WTC11 (cell line): Measurements from ENCODE around the gene SAMD4A. TPM values are rescaled to one million over a fixed set of nuclear protein-coding genes. Genes with fewer than 3 reads are reported as not detected.

Experiments used
- ATAC-seq: fragments of 200-7000 bp; cut with Tn5 transposase; 2 replicates; pipeline ENCODE4 v1.10.0; 2021; ENCODE audit warnings: mild to moderate bottlenecking, moderate library complexity
- Bru-seq: library from RNA; stranded (reverse); fragments of 400-500 nt; gene quantifications from one replicate; lab custom pipeline; 2021; lab: Mats Ljungman, UMichigan
- CTCF ChIA-PET: fragments of 300-600 bp; sonication (Branson Sonifier 250); formaldehyde crosslinking; loops from one replicate; lab custom pipeline; 2021; ENCODE audit warnings: antibody characterized with exemption; lab: Charles Lee
- POLR2A ChIA-PET: fragments of 350-600 bp; sonication (Branson Sonifier 250); formaldehyde crosslinking; loops from one replicate; lab custom pipeline; 2021; ENCODE audit warnings: antibody characterized with exemption; lab: Charles Lee
- DNase-seq: peaks from one replicate; pipeline ENCODE4 v3.0.0; 2021; ENCODE audit warnings: low spot score
- H3K27ac Mint-ChIP-seq: 2 replicates; pipeline ENCODE4 v1.8.0; 2021; ENCODE audit warnings: mixed read lengths
- H3K27me3 Mint-ChIP-seq: 2 replicates; pipeline ENCODE4 v1.8.0; 2021; ENCODE audit warnings: low read depth, mild to moderate bottlenecking, moderate library complexity, mixed read lengths
- H3K36me3 Mint-ChIP-seq: 2 replicates; pipeline ENCODE4 v1.8.0; 2021; ENCODE audit warnings: mixed read lengths
- H3K4me1 Mint-ChIP-seq: 2 replicates; pipeline ENCODE4 v1.8.0; 2022; ENCODE audit warnings: mixed read lengths
- H3K4me3 Mint-ChIP-seq: 2 replicates; pipeline ENCODE4 v1.8.0; 2021; ENCODE audit warnings: mild to moderate bottlenecking, moderate library complexity, mixed read lengths
- H3K9me3 Mint-ChIP-seq: 2 replicates; pipeline ENCODE4 v1.8.0; 2021; ENCODE audit warnings: mixed read lengths
- CBFB ChIP-seq: sonication (generic); formaldehyde crosslinking; IDR thresholded peaks from 2 replicates; pipeline ENCODE4 v1.8.1; 2022; ENCODE audit warnings: mild to moderate bottlenecking, low read depth, missing genetic modification reagents
- GABPB1 ChIP-seq: sonication (generic); formaldehyde crosslinking; IDR thresholded peaks from 2 replicates; pipeline ENCODE4 v1.8.1; 2023; ENCODE audit warnings: mild to moderate bottlenecking, missing genetic modification reagents
- JUN ChIP-seq: sonication (generic); formaldehyde crosslinking; IDR thresholded peaks from 2 replicates; pipeline ENCODE4 v1.8.0; 2023; ENCODE audit warnings: mild to moderate bottlenecking, missing genetic modification reagents
- MYBL2 ChIP-seq: sonication (generic); formaldehyde crosslinking; IDR thresholded peaks from 2 replicates; pipeline ENCODE4 v1.8.1; 2023; ENCODE audit warnings: mild to moderate bottlenecking, moderate library complexity, missing genetic modification reagents
- NFATC4 ChIP-seq: fragments of 250-450 bp; sonication (Bioruptor Pico); IDR thresholded peaks from 2 replicates; pipeline ENCODE4 v1.9.0; 2021; ENCODE audit warnings: mild to moderate bottlenecking
- RELA ChIP-seq: sonication (generic); formaldehyde crosslinking; IDR thresholded peaks from 2 replicates; pipeline ENCODE4 v1.8.1; 2022; ENCODE audit warnings: missing genetic modification reagents, mild to moderate bottlenecking, borderline replicate concordance
- SMAD4 ChIP-seq: sonication (generic); formaldehyde crosslinking; IDR thresholded peaks from 2 replicates; pipeline ENCODE4 v1.8.0; 2022; ENCODE audit warnings: mild to moderate bottlenecking, missing genetic modification reagents
- ZNF121 ChIP-seq: sonication (generic); formaldehyde crosslinking; IDR thresholded peaks from 2 replicates; pipeline ENCODE4 v1.8.0; 2023; ENCODE audit warnings: missing genetic modification reagents
- ZNF423 ChIP-seq: fragments of 250-450 bp; sonication (Bioruptor Pico); IDR thresholded peaks from 2 replicates; pipeline ENCODE4 v2.1.2; 2022; ENCODE audit warnings: mild to moderate bottlenecking, moderate library complexity
- long read RNA-seq, 3 experiments: library from RNA in 1 of 3; library from capped mRNA in 1 of 3; library from polyadenylated mRNA in 1 of 3; unstranded in 2 of 3; stranded (forward) in 1 of 3; transcript quantifications; one replicate each; pipeline ENCODE4 v2.0.0, GENCODE V29; 2021
- total RNA-seq: library from RNA; stranded (reverse); gene quantifications from 3 replicates; pipeline ENCODE4 v1.2.3, GENCODE V29; 2021
- TF ChIP-seq, protein P1 (sequence below): sonication (generic); formaldehyde crosslinking; IDR thresholded peaks from 2 replicates; pipeline ENCODE4 v1.8.0; 2022; ENCODE audit warnings: mild to moderate bottlenecking, missing genetic modification reagents
- TF ChIP-seq, protein P2 (sequence below): sonication (generic); formaldehyde crosslinking; IDR thresholded peaks from 2 replicates; pipeline ENCODE4 v1.8.0; 2022; ENCODE audit warnings: mild to moderate bottlenecking, missing genetic modification reagents
- TF ChIP-seq, protein P3 (sequence below): sonication (generic); formaldehyde crosslinking; IDR thresholded peaks from 2 replicates; pipeline ENCODE4 v1.8.0; 2022; ENCODE audit warnings: missing genetic modification reagents
- TF ChIP-seq, protein P4 (sequence below): fragments of 250-450 bp; sonication (Bioruptor Pico); IDR thresholded peaks from 2 replicates; pipeline ENCODE4 v1.9.0; 2021; ENCODE audit warnings: mild to moderate bottlenecking
- TF ChIP-seq, protein P5 (sequence below): sonication (generic); formaldehyde crosslinking; IDR thresholded peaks from 2 replicates; pipeline ENCODE4 v1.8.1; 2023; ENCODE audit warnings: mild to moderate bottlenecking, missing genetic modification reagents, moderate library complexity
- TF ChIP-seq, protein P6 (sequence below): sonication (generic); formaldehyde crosslinking; IDR thresholded peaks from 2 replicates; pipeline ENCODE4 v1.8.1; 2022; ENCODE audit warnings: mild to moderate bottlenecking, missing genetic modification reagents, moderate library complexity, borderline replicate concordance

The SAMD4A gene, protein sequence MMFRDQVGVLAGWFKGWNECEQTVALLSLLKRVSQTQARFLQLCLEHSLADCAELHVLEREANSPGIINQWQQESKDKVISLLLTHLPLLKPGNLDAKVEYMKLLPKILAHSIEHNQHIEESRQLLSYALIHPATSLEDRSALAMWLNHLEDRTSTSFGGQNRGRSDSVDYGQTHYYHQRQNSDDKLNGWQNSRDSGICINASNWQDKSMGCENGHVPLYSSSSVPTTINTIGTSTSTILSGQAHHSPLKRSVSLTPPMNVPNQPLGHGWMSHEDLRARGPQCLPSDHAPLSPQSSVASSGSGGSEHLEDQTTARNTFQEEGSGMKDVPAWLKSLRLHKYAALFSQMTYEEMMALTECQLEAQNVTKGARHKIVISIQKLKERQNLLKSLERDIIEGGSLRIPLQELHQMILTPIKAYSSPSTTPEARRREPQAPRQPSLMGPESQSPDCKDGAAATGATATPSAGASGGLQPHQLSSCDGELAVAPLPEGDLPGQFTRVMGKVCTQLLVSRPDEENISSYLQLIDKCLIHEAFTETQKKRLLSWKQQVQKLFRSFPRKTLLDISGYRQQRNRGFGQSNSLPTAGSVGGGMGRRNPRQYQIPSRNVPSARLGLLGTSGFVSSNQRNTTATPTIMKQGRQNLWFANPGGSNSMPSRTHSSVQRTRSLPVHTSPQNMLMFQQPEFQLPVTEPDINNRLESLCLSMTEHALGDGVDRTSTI
- total RNA-seq (5.2 to 6.0 TPM (median 5.3 TPM) in 3 replicates), Bru-seq, nascent RNA (percentile 59 among the genes with signal in this experiment)
- long read RNA-seq, experiment 1, partial matches to known transcripts: 3 of 14 reads
- long read RNA-seq, experiment 1, other reads (novel, unspliced or antisense): 11 of 14 reads
- long read RNA-seq, experiment 2, full-length matches to known transcripts: 2 of 10 reads
- long read RNA-seq, experiment 2, partial matches to known transcripts: 1 of 10 reads
- long read RNA-seq, experiment 2, other reads (novel, unspliced or antisense): 7 of 10 reads
- long read RNA-seq, experiment 3: 0 reads

DNA sequence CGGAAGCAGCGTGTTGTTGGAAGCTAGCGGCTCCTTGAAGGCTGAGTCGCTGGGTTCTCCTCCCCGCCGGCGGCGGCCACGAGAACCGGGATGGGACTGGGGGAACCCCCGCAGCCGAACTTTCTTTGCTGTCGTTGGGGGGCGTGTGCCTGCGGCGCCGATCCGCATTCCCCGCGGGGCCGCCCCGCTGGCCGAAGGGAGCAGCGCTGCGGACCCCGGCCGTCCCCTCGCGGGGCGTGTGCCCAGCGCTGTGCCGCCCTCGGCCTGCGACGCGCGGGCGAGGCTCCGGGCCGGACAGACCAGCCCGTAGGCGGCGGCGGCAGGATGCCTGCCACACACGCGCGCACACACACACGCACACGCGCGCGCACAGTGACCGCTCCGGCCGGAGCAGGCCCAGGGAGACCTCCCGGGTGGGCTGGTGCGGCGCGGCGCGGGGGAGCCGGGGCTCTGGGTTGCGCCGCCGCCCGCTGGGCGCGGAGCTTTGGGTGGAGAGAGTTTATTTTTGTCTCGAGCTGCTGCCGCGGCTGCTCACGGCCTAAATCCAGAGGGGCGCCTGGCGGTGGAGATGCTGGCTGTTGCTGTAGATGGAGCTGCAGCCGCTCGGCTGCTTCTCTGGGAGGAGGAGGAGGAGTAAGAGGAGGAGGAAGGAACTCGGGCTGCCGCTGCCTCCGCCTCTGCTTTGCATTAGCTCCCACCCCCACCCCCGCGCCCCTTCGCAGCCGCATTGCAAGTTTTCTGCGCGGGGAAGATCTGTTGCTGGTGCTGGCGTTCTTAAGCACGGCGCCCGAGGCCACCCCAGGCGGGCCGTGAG lies at the start of gene SAMD4A:
Gene SAMD4A, plus strand, starts transcription at position 719 of the 814 bp plus-strand sequence. CDS start 789 bp downstream, outside the sequence.
- DNase-seq (peak; percentile 65), ATAC-seq (peak; percentile 13)
- H3K4me3 Mint-ChIP-seq: peak within 1 kb of the TSS; percentile 94
- H3K9me3 Mint-ChIP-seq: no peaks in the 10 kb centered on the region
- H3K27ac Mint-ChIP-seq: 0 out of 2 replicates have a peak within 1 kb of the TSS, but pooled peaks have one; percentile 70
- peaks cover 21% of the 10 kb centered on the region for H3K4me1 Mint-ChIP-seq
- H3K36me3 Mint-ChIP-seq: no peaks in the 10 kb centered on the region
- POLR2A ChIA-PET: interaction anchor here (0.6 to 2.7 kb wide), 10 partner anchors 10 to 238 kb away, joined by 3 to 19 read pairs (median 4); partner anchors contain the start of gene CGRRF1
- TF ChIP-seq ZNF423 (CRISPR knock-in tag) (no peak; the same call in 1 of the 2 replicates), CBFB (no peak), MYBL2 (CRISPR knock-in tag) (0 out of 2 replicates have a peak, but pooled peaks have one; percentile 51), SMAD4 (CRISPR knock-in tag) (no peak), GABPB1 (CRISPR knock-in tag) (no peak), JUN (CRISPR knock-in tag) (0 out of 2 replicates have a peak, but pooled peaks have one; percentile 35), RELA (CRISPR knock-in tag) (no peak)
- TF ChIP-seq, protein P1, sequence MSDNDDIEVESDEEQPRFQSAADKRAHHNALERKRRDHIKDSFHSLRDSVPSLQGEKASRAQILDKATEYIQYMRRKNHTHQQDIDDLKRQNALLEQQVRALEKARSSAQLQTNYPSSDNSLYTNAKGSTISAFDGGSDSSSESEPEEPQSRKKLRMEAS (CRISPR knock-in tag): no peak; the same call in 1 of the 2 replicates
- TF ChIP-seq, protein P2, sequence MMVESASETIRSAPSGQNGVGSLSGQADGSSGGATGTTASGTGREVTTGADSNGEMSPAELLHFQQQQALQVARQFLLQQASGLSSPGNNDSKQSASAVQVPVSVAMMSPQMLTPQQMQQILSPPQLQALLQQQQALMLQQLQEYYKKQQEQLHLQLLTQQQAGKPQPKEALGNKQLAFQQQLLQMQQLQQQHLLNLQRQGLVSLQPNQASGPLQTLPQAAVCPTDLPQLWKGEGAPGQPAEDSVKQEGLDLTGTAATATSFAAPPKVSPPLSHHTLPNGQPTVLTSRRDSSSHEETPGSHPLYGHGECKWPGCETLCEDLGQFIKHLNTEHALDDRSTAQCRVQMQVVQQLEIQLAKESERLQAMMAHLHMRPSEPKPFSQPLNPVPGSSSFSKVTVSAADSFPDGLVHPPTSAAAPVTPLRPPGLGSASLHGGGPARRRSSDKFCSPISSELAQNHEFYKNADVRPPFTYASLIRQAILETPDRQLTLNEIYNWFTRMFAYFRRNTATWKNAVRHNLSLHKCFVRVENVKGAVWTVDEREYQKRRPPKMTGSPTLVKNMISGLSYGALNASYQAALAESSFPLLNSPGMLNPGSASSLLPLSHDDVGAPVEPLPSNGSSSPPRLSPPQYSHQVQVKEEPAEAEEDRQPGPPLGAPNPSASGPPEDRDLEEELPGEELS (CRISPR knock-in tag): 0 out of 2 replicates have a peak, but pooled peaks have one; percentile 40
- TF ChIP-seq, protein P3, sequence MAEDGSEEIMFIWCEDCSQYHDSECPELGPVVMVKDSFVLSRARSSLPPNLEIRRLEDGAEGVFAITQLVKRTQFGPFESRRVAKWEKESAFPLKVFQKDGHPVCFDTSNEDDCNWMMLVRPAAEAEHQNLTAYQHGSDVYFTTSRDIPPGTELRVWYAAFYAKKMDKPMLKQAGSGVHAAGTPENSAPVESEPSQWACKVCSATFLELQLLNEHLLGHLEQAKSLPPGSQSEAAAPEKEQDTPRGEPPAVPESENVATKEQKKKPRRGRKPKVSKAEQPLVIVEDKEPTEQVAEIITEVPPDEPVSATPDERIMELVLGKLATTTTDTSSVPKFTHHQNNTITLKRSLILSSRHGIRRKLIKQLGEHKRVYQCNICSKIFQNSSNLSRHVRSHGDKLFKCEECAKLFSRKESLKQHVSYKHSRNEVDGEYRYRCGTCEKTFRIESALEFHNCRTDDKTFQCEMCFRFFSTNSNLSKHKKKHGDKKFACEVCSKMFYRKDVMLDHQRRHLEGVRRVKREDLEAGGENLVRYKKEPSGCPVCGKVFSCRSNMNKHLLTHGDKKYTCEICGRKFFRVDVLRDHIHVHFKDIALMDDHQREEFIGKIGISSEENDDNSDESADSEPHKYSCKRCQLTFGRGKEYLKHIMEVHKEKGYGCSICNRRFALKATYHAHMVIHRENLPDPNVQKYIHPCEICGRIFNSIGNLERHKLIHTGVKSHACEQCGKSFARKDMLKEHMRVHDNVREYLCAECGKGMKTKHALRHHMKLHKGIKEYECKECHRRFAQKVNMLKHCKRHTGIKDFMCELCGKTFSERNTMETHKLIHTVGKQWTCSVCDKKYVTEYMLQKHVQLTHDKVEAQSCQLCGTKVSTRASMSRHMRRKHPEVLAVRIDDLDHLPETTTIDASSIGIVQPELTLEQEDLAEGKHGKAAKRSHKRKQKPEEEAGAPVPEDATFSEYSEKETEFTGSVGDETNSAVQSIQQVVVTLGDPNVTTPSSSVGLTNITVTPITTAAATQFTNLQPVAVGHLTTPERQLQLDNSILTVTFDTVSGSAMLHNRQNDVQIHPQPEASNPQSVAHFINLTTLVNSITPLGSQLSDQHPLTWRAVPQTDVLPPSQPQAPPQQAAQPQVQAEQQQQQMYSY (CRISPR knock-in tag): no peak
- TF ChIP-seq, all 79 proteins: peak for 3
- CTCF ChIA-PET: interaction anchor here (0.6 to 6.3 kb wide), 23 partner anchors 14 to 248 kb away, joined by 3 to 138 read pairs (median 4); partner anchors contain the start of gene CGRRF1
- H3K27me3 Mint-ChIP-seq: peaks cover 36% of the 10 kb centered on the region

DNA sequence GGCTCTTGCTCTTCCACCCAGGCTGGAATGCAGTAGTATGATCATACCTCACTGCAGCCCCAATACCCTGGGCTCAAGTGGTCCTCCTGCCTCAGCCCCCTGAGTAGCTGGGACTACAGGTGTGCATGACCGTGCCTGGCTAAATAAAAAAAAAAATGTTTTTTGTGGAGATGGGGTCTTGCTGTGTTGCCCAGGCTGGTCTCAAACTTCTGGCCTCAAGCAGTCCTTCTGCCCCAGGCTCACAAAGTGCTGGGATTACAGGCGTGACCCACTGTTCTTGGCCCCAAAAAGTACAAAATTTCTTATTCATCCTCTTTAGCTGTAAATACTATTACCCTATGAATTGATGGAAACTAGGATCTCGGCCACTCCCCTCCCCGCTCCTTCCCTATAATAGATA lies 42.5 kb upstream of the SAMD4A start:
- Mint-ChIP-seq H3K4me3 (no peak overlapping the region), H3K36me3 (peaks cover 19% of the 10 kb centered on the region), H3K27ac (no peak overlapping the region), H3K27me3 (no peaks in the 10 kb centered on the region), H3K9me3 (no peaks in the 10 kb centered on the region), H3K4me1 (no peaks in the 10 kb centered on the region)
- ATAC-seq: no peak
- ChIA-PET POLR2A (no interaction called here), CTCF (no interaction called here)
- DNase-seq: no peak
- TF ChIP-seq ZNF121 (CRISPR knock-in tag): peak; percentile 77
- TF ChIP-seq NFATC4 (CRISPR knock-in tag): no peak
- TF ChIP-seq, protein P4, sequence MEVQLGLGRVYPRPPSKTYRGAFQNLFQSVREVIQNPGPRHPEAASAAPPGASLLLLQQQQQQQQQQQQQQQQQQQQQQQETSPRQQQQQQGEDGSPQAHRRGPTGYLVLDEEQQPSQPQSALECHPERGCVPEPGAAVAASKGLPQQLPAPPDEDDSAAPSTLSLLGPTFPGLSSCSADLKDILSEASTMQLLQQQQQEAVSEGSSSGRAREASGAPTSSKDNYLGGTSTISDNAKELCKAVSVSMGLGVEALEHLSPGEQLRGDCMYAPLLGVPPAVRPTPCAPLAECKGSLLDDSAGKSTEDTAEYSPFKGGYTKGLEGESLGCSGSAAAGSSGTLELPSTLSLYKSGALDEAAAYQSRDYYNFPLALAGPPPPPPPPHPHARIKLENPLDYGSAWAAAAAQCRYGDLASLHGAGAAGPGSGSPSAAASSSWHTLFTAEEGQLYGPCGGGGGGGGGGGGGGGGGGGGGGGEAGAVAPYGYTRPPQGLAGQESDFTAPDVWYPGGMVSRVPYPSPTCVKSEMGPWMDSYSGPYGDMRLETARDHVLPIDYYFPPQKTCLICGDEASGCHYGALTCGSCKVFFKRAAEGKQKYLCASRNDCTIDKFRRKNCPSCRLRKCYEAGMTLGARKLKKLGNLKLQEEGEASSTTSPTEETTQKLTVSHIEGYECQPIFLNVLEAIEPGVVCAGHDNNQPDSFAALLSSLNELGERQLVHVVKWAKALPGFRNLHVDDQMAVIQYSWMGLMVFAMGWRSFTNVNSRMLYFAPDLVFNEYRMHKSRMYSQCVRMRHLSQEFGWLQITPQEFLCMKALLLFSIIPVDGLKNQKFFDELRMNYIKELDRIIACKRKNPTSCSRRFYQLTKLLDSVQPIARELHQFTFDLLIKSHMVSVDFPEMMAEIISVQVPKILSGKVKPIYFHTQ: no peak
- TF ChIP-seq, protein P5, sequence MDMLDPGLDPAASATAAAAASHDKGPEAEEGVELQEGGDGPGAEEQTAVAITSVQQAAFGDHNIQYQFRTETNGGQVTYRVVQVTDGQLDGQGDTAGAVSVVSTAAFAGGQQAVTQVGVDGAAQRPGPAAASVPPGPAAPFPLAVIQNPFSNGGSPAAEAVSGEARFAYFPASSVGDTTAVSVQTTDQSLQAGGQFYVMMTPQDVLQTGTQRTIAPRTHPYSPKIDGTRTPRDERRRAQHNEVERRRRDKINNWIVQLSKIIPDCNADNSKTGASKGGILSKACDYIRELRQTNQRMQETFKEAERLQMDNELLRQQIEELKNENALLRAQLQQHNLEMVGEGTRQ (CRISPR knock-in tag): no peak
- TF ChIP-seq, protein P6, sequence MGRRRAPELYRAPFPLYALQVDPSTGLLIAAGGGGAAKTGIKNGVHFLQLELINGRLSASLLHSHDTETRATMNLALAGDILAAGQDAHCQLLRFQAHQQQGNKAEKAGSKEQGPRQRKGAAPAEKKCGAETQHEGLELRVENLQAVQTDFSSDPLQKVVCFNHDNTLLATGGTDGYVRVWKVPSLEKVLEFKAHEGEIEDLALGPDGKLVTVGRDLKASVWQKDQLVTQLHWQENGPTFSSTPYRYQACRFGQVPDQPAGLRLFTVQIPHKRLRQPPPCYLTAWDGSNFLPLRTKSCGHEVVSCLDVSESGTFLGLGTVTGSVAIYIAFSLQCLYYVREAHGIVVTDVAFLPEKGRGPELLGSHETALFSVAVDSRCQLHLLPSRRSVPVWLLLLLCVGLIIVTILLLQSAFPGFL (CRISPR knock-in tag): no peak
